NCI-H2227 treated with DMSO at 0.1 percent for 48 hours (cell line): ENCODE data around the gene PHKA1.
"Not testable (repeated sequence)": the region's sequence is repeated elsewhere in the genome, so short reads cannot be mapped to it uniquely, and the experiment has no call there.

Source experiments
- DNase-seq: peaks from one replicate; lab custom pipeline; 2025; lab: John Stamatoyannopoulos, UW

PHKA1 gene

DNA sequence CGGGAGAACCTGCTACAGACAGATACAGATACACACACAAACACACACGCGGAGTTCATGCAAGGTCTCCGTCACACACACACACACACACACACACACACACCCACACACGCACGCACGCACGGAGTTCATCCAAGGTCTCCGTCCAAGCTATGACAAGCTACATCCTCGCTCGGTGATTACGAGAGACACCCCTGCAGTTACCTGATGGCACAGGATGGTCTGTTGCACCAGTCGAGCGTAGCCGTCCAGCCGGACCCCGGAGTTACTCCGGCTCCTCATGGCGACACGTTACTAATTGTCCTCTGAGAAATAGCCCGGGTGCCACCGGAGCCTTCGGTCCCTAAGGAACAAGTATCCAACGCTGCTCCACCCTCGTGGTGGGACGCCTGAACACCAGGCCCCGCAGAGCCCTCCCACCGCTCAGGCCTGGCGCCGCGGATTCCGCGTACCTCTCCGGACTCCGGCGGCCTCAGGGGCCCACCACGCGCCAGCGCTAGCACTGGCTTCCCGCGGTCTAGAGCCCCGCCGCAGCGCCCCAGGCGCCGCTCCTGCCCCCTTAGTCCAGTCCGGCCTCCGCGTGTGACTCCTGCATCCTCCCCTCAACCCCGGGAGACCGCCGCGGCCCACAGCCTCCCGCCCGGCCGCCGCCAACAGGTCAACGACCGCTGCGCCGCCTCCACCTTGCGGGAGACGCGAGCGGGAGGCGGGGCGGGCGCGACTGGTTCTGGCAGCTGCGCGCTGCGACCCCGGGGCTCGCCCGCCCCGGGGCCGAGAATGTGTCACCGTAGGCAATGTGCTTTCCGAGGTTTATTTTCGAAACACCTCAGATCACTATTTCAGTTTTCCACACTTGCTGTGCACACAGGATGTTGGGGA is at the start of gene PHKA1:
Gene PHKA1, minus strand, starts transcription at position 708 of the 879 bp plus-strand sequence. Its CDS starts 426 bp downstream, at position 282.
- peak; percentile 55 for DNase-seq

DNA sequence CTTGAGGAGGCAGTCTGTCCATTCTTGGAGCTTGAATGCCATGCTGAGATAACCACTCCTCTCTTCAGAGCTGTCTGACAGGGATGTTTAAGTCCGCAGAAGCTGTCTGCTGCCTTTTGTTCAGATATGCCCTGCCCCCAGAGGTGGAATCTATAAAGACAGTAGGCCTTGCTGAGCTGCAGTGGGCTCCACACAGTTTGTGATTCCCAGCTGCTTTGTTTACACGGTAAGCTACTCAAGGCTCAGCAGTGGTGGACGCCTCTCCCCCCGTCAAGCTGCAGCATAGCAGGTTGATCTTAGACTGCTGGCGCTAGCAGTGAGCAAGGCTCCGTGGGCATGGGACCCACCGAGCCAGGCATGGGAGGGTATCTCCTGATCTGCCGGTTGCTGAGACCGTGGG is 46.3 kb upstream of the PHKA1 start:
- DNase-seq, result not testable (repeated sequence)

DNA sequence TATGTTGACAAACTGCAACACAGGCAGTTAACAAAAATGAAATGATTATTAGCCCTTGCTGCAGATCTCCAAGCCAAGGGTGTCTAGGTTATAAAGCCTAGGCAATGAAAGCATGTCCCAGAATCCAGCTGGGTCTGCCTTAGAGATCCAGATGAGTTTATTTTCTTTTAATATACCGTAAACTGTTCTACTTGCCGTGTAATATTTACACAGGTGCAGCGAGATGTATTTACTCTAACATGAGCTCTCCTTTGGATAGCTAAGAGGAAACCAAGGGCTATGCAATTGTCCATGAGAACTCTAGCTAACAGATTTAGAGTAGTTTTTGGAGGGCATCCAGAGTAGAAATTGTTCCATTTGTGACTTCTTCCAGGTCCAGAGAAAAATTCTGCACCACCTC is 34.4 kb upstream of the PHKA1 start:
- DNase-seq, result not testable (repeated sequence)

DNA sequence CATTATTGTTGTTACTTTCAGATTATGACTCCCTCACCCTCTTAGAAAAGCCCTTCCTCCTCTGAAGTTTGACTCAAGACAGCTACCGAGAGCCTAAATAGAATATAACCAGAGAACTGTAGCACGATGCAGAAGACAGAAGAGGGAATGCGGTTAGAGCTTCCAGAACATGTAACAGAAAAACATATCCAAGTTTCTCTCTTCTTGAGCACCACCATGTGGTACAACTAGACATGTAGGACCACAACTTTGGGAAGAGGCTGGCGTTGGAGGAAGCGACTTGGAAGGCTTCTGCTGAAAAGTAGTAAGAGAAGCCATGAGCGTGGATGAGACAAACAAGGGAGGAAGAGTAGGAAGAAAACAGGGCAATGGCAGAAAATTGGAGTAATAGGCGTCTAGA is 31.4 kb upstream of the PHKA1 start:
- DNase-seq, result not testable (repeated sequence)

DNA sequence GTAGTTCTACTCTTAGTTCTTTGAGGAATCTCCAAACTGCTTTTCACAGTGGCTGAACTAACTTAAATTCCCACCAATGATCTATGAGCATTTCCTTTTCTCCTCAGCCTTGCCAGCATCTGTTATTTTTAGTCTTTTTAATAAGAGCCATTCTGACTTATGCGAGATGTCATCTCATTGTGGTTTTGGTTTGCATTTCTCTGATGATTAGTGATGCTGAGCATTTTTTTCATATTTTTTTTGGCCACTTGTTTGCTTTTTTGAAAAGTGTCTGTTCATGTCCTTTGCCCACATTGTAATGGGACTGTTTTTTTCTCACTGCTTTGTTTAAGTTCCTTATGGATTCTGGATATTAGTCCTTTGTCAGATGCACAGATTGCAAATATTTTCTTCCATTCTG is 21.5 kb upstream of the PHKA1 start:
- DNase-seq, result no peak

DNA sequence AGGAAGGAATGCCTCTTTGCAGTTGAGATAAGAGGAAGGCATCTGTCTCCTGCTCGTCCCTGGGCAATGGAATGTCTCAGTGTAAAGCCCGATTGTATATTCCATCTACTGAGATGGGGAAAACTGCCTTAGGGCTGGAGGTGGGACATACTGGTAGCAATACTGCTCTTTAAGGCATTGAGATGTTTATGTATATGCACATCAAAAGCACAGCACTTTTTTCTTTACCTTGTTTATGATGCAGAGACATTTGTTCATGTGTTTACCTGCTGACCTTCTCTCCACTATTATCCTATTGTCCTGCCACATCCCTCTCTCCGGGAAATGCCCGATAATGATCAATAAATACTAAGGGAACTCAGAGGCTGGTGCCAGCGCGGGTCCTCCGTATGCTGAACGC is 19.5 kb upstream of the PHKA1 start:
- DNase-seq, result not testable (repeated sequence)

DNA sequence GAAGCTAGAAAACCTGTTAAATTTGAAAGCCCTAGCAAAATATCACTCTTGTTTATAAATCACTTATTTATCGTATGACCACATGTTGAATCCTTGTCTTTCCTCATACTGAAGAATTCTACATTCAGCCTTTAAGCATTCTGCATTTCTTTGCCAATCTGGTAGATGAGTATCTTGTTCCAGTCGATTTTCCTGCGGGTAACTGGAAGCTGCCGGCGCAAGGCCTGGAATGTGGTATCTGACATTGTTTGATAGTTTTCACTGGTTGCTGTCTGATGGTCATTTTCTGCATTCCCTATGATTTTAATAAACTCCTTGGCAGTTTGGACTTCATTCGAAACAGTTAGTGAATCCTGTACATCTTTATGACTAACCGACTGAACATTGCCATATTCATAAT is 13.7 kb upstream of the PHKA1 start:
- DNase-seq, result no peak

DNA sequence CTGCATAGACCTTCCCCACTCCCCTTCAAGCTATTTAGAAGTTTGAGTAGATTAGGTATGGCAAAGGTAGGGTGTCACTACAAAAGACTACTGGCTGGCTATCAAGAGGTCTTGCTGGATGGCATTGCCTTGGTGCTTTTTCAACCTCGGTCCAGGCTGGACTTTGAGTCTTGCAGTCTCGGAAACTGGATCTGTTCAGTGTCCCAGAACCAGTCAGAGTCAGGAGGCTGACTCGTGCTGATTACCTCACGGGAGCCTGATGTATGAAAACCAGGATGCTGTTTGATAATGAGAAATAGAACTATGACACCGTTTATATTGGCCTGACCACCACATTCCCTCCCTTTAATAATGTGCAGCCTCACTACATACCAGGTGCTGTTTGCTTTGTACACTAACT is 2.7 kb upstream of the PHKA1 start:
- DNase-seq, result no peak

DNA sequence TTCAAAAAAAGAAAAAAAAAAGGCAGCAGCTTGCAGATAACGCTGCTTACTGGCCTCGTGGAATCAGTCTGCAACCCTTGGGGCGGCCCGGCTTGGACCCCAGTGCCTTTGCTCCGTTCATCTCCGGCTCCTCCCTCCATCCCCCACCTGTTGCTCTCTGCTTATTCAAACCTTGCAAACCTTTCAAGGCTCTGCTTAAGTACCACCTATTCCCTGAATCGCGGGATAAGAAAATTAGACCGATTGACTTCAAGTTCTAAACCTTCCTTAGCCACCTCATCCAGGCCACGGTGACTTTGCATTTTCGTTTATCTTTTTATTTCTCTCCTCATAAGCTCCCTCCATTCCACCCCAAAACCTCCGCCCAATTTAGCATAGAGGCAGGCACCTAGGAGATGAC is 1.4 kb upstream of the PHKA1 start:
- no peak for DNase-seq

DNA sequence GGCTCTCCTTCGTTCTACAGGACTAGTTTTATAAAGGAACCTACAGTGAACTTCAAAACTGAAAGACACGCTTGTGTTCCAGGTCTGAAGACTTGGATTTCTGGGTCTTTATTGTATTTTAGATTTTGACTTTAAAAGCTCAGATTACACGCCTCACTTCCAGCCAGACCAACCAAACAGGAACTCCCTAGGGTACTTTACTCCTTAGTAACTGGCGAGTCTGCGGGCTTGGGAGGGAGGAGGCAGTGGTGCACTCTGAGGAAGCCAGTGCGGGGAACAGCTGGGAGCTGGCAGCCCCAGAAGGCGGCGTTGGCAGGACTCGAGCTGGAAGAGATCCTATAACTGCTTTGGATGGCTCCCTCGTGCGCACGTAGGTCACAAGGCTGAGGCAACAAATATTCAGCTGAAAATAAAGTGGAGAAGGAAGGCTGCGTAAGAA is 391 bp upstream of the PHKA1 start:
- DNase-seq, result peak; percentile 59

DNA sequence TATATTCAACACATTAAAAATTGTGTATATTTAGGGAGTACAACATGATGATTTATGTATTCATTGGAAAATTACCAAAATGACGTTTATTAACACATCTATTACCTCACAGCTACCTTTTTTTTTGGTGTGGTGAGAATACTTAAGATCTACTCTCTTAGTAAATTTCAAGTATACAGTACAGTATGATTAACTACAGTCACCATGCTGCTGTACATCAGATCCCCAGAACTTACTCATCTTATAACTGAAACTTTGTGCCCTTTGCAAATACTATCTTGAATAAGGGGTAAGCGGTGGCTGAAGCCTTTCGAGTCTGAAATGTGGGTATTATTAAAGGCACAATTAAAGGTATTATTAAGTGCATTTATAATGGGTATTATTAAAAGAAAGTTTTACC is 976 bp downstream of the PHKA1 start:
- no peak for DNase-seq

DNA sequence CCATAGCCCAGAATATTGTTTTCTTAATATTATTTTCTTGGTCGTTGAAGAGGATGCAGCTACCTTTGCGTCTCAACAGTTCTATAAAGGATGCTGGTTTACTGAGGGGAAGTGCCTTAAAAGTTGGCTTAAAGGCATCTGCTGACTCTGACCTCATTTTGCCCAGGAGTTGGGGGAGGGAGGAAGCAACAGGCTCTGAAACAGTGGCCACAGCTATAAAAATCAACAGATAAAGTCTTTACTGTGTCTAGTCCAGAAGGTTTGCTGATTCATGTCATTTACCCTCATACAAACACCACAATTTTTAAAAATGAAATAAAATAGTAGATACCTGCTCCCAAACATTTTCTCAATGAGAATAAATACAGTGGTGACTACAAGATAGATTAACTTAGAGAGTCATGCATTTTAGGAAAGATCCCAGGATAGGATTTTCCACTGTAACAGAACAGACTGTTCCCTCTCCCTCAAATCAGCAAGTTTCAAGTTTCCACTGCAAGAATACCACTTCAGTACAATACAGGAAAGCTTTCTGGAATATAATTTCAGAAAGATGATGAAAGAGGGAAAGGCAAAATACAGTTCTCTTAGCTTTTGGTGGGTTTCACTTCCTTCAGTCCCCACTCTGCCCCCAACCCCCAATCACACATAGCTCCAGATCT is 1.9 kb downstream of the PHKA1 start:
- DNase-seq, result no peak

DNA sequence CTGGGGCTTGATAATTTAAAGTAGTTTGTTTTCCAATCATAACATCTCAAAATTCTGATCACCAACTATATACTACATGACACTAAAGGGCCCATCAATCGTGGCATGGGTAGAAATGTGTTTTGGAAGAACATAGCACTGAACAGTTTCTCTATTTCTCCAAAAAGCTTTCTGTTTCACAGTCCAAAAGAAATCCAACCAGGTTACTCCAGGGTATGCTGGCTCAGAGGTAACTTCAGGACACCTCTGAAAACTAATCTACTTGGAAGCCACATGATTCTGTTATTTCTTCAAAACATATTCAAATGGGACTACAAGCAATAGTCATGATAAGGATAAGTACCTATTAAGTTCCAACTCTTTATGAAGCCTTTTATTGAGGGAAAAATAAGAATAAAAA is 8.3 kb downstream of the PHKA1 start:
- DNase-seq, result no peak

DNA sequence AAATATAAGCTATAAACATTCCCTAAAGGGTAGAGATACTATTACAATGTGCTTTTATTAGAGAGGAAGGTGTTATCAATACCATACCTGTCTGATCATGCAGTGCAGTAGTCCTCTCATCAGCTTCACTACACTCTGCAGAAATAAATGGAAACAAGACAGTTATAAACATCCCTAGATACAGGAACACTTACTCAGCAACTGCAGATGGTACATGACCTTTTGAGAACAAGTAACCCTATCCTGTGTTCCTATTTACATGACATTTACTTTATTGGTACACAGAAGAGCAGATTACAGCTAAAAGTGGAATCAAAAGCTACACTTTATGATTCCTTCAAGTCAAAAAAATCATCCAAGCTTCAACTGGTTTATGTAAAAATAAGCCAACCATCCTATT is 9.0 kb downstream of the PHKA1 start:
- no peak for DNase-seq

DNA sequence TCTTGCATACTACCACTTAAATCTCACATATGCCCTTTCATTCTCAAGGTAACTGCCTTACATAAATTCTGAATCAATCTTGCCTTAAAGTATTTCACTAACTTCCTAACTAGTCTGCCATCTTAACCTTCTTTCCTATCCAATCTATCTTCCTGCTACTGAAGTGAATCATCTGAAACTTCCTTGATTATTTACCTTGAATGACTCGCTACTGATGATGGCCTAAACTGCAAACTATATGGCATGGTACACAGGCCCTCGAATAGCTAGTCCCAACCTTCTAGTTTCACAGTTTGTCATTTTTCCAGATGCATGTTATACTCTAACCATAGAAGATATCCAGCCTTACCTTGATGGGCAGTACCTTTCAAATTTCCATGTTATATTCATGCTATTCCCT is 19.9 kb downstream of the PHKA1 start:
- no peak for DNase-seq

DNA sequence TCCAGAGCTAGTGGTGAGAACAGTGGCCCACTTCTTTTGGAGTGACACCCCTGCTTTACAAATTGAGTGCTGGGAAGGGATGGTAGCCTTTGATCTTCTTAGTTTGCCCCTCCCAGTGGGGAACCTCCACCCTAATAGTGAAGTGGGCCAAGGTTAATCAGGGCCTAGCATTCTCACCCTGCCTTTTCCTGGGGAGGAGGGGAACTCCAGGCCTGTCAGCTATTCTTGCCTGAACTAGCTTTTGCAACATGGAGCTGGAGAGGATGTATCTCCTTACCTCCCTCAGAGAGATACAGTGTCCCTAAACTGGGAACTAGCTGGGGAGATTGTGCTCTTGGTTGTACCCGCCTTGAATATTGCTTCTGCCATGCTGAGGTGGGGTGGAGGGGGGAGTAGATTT is 20.6 kb downstream of the PHKA1 start:
- DNase-seq, result no peak

DNA sequence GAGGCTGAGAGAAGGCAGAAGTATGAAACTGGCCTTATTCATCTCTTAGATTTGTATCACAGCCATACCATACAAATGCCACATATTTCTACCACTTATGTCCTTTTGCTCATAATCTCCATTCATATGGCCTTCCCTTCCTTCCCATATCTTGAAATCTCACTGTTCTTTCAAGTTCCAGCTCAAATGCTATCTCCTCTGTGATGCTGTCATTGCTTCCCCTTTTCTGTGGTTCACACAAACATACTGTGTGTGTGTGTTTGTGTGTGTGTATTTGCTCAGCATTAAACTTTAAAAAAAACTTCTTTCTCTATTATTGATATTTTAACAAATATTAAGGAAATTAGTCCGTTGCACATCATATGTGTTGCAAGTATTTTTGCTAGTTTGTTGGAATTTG is 26.7 kb downstream of the PHKA1 start:
- DNase-seq, result no peak

DNA sequence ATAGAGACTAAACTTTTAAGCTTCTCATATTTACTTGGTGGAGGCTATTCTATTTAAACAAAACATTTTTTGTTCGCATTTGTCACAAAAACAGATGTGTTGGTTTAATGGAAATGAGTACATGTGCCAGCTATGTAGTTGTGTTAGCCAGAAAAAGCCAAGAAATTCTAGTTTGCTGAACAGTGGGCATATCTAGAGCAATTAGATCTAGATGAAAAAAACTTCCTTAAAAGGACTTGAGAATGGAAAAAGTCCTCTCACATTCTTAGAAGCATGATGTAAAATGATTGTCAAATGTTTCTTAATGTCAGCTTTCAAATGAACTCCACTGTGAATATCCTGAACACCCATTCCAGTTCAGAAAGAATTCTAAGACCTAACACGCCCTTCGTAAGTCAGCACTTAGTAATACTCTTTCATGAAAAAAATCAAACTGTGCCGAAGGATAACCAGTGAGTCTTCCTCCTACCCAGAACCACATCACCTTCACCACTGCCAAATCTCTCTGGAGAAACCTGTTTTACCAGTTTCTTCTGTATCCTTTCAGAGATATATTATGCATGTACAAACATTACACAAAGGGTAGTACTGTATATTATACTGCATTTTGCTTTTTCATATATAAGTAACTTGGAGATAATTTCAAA is 28.2 kb downstream of the PHKA1 start:
- no peak for DNase-seq

DNA sequence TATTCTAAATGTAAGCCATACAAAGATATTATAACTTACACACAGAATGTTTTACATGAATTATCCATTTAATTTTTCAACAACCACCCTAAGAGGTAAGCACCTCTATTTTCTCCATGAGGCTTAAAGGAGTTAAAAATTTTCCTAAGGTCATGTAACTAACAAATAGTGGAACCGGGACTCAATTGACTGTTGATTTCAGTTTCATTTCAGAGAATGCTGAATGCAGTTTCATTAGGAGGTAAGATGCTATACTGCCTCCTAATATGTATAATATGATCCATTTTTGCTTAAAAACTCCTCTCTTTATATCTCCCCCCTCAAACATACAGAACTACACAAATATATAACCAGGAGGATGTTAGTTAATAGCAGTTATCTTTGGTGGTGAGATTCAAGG is 29.1 kb downstream of the PHKA1 start:
- no peak for DNase-seq

DNA sequence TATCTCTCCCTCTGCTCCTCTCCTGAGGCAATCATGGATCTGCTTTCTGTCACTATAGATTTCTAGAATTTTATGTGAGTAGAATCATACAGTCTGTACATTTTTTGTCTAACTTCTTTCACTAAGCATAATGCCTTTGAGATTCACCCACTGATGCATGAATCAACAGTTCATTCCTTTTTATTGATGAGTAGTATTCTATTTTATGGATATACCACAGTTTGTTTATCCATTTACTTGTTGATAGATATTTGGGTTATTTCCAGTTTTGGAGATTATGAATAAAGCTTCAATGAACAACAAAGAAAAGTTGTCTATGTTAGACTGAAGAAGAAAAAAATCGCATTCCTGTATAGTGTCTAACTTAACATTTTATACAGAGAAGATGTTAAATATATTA is 30.5 kb downstream of the PHKA1 start:
- no peak for DNase-seq

DNA sequence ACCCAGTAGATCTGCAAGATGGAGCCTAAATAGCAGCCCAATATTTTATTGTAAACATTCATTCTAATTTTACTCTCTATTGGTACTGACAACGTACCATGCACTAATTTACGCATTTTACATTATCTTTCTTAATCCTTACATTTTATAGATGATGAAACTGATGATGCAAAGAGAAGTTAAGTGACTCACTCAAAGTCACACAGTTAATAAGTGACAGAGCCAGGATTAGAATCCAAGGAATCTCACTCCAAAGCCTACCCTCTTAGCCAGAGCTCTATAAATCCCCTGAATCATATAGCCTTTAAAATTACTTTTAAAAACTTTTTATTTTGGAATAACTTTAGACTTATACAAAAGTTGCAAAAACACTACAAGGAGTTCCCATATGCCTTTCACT is 37.6 kb downstream of the PHKA1 start:
- DNase-seq, result no peak

DNA sequence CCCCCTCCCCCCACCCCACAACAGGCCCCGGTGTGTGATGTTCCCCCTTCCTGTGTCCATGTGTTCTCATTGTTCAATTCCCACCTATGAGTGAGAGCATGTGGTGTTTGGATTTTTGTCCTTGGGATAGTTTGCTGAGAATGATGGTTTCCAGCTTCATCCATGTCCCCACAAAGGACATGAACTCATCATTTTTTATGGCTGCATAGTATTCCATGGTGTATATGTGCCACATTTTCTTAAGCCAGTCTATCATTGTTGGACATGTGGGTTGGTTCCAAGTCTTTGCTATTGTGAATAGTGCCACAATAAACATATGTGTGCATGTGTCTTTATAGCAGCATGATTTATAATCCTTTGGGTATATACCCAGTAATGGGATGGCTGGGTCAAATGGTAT is 40.2 kb downstream of the PHKA1 start:
- DNase-seq, result not testable (repeated sequence)

DNA sequence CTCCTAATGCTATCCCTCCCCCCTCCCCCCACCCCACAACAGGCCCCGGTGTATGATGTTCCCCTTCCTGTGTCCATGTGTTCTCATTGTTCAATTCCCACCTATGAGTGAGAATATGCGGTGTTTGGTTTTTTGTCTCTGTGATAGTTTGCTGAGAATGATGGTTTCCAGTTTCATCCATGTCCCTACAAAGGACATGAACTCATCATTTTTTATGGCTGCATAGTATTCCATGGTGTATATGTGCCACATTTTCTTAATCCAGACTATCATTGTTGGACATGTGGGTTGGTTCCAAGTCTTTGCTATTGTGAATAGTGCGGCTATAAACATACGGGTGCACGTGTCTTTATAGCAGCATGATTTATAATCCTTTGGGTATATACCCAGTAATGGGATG is 44.6 kb downstream of the PHKA1 start:
- DNase-seq, result not testable (repeated sequence)
